ENCODE results near the gene PDGFA. TPM values are rescaled to one million over a fixed set of nuclear protein-coding genes. Genes with fewer than 3 reads are reported as not detected.

PDGFA gene
- total RNA-seq, 3 donors from 2014 or later (not counting 1 experiment from before 2014, with no cell fraction given) = 0.86 to 2.0 (median 1.5) TPM

- peaks cover 5 to 10% of the 10 kb centered on the region in 2 donors for H3K27me3 Mint-ChIP-seq (ENCODE audit: low read depth in 2 of 2)
- no peaks in the 10 kb centered on the region for H3K4me1 Mint-ChIP-seq
- H3K27ac Mint-ChIP-seq = no peak overlapping the region
- ATAC-seq (no peak), DNase-seq (no peak)
- no peaks in the 10 kb centered on the region for H3K9me3 Mint-ChIP-seq
- Histone ChIP-seq H3K9me3 (ENCODE audit: control insufficient read depth, insufficient read depth, low read length) (no peaks in the 10 kb centered on the region), H3K4me1 (ENCODE audit: control insufficient read depth, insufficient read depth, low read length) (no peaks in the 10 kb centered on the region), H3K4me3 (ENCODE audit: low read length) (no peak overlapping the region), H3K27ac (ENCODE audit: low read length) (no peak overlapping the region), H3K27me3 (ENCODE audit: control insufficient read depth, insufficient read depth, low read length) (no peaks in the 10 kb centered on the region), H3K36me3 (ENCODE audit: control insufficient read depth, insufficient read depth, low read length) (no peaks in the 10 kb centered on the region)
- TF ChIP-seq CTCF (IDR thresholded peaks at IDR 0.05) = no peak
- WGBS (ENCODE audit: insufficient coverage) = 83% methylated on average over 22 of the region's 22 CpGs
- H3K36me3 Mint-ChIP-seq = no peaks in the 10 kb centered on the region
- intact Hi-C loops (cut with micrococcal nuclease) = no loop called here
- no peak overlapping the region for H3K4me3 Mint-ChIP-seq
These were observed 28.2 kb downstream of the PDGFA start for GRCh38 chr7:491292-491957.

- H3K4me3 Mint-ChIP-seq = no peak overlapping the region
- Histone ChIP-seq H3K4me1 (ENCODE audit: control insufficient read depth, insufficient read depth, low read length) (no peaks in the 10 kb centered on the region), H3K36me3 (ENCODE audit: control insufficient read depth, insufficient read depth, low read length) (no peaks in the 10 kb centered on the region), H3K9me3 (ENCODE audit: control insufficient read depth, insufficient read depth, low read length) (no peaks in the 10 kb centered on the region), H3K27me3 (ENCODE audit: control insufficient read depth, insufficient read depth, low read length) (no peaks in the 10 kb centered on the region), H3K27ac (ENCODE audit: low read length) (no peak overlapping the region), H3K4me3 (ENCODE audit: low read length) (no peak overlapping the region)
- H3K9me3 Mint-ChIP-seq = no peaks in the 10 kb centered on the region
- H3K36me3 Mint-ChIP-seq = no peaks in the 10 kb centered on the region
- WGBS (ENCODE audit: insufficient coverage) = 66% methylated on average over 18 of the region's 18 CpGs
- DNase-seq = no peak
- ATAC-seq = no peak
- TF ChIP-seq CTCF (IDR thresholded peaks at IDR 0.05) = no peak
- H3K27me3 Mint-ChIP-seq (ENCODE audit: low read depth in 2 of 2) = peaks cover 9 to 13% of the 10 kb centered on the region in 2 donors
- no peak overlapping the region for H3K27ac Mint-ChIP-seq
- no peaks in the 10 kb centered on the region for H3K4me1 Mint-ChIP-seq
- intact Hi-C loops (cut with micrococcal nuclease) = no loop called here
These were observed 29.0 kb downstream of the PDGFA start for GRCh38 chr7:490461-491291.

DNA sequence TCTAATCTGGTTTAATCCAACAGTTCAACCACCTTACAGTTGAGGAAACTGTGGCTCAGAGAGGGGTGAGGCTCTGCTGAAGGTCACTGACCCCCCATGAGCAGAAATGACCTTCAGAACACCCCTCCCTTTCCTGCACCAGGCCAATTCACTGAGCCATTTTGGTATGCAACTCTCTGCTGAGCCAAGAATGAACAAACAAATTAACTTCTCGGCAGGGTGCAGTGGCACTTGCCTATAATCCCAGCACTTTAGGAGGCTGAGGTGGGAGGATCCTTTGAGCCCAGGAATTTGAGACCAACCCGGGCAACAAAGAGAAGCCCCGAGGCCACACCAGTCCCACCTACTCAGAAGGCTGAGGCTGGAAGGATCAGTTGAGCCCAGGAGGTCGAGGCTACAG, 29.8 kb downstream of the PDGFA start:
- 85% methylated on average over 4 of the region's 4 CpGs for WGBS (ENCODE audit: insufficient coverage)
- Histone ChIP-seq H3K9me3 (ENCODE audit: control insufficient read depth, insufficient read depth, low read length) (no peaks in the 10 kb centered on the region), H3K4me1 (ENCODE audit: control insufficient read depth, insufficient read depth, low read length) (no peaks in the 10 kb centered on the region), H3K27me3 (ENCODE audit: control insufficient read depth, insufficient read depth, low read length) (no peaks in the 10 kb centered on the region), H3K36me3 (ENCODE audit: control insufficient read depth, insufficient read depth, low read length) (no peaks in the 10 kb centered on the region), H3K27ac (ENCODE audit: low read length) (no peak overlapping the region), H3K4me3 (ENCODE audit: low read length) (no peak overlapping the region)
- Mint-ChIP-seq H3K27me3 (ENCODE audit: low read depth in 2 of 2) (peaks cover 9 to 13% of the 10 kb centered on the region in 2 donors), H3K4me1 (no peaks in the 10 kb centered on the region), H3K9me3 (no peaks in the 10 kb centered on the region), H3K4me3 (no peak overlapping the region), H3K36me3 (no peaks in the 10 kb centered on the region), H3K27ac (no peak overlapping the region)
- ATAC-seq = no peak
- DNase-seq = no peak
- intact Hi-C loops (cut with micrococcal nuclease) = no loop called here
- TF ChIP-seq CTCF (IDR thresholded peaks at IDR 0.05) = no peak
